HepG2 (cell line): Measurements from ENCODE around the gene PSMD9. TPM values are rescaled to one million over a fixed set of nuclear protein-coding genes. Genes with fewer than 3 reads are reported as not detected.

ENCODE experiments used
- ATAC-seq: fragments of 200-7000 bp; cut with Tn5 transposase; 3 replicates; pipeline ENCODE4 v1.9.1; 2020; ENCODE audit warnings: mild to moderate bottlenecking, moderate library complexity
- BruUV-seq: library from RNA; stranded (reverse); fragments of 400-500 nt; replicated peaks from 2 replicates; lab custom pipeline; 2021; lab: Mats Ljungman, UMichigan
- CTCF ChIA-PET: fragments of 300-600 bp; formaldehyde crosslinking; extraction: SDS; loops from one replicate; lab custom pipeline; 2021; ENCODE audit warnings: low total read pairs, inconsistent platforms, low intra/inter-chr PET ratio; lab: Yijun Ruan, JAX
- POLR2A ChIA-PET: fragments of 350-600 bp; sonication (Branson Sonifier 250); formaldehyde crosslinking; loops from one replicate; lab custom pipeline; 2020; ENCODE audit warnings: antibody characterized with exemption, inconsistent platforms; lab: Yijun Ruan, JAX
- DNase-seq: peaks from one replicate; pipeline ENCODE4 v3.0.0-alpha.2; 2015; ENCODE audit warnings: low spot score
- FAIRE-seq: peaks from 3 replicates; lab custom pipeline; 2011; peaks lifted over from hg19 to GRCh38; lab: Jason Lieb, UNC
- H2AFZ ChIP-seq: one replicate; pipeline ENCODE4 v1.6.1; 2011; ENCODE audit warnings: low read length, inconsistent platforms
- H3K27ac ChIP-seq: fragments of 300-600 bp; 3 replicates; pipeline ENCODE4 v1.8.0; 2011; ENCODE audit warnings: mixed run types, mild to moderate bottlenecking, mixed read lengths, low read length, inconsistent platforms; ENCODE audit not compliant: insufficient read depth; ENCODE audit errors: extremely low read length
- H3K27me3 ChIP-seq, 2 experiments: fragments of 200-600 bp in 1 of 2; 2 replicates in 1 of 2; 3 replicates in 1 of 2; pipeline versions ENCODE4 v1.6.0 to v1.8.0; 2011; ENCODE audit warnings: low read length in 2 of 2, mild to moderate bottlenecking in 2 of 2, moderate library complexity in 2 of 2, inconsistent platforms in 1 of 2; ENCODE audit not compliant: insufficient read depth in 2 of 2, control insufficient read depth in 1 of 2
- H3K36me3 ChIP-seq, 2 experiments: fragments of 200-600 bp in 1 of 2; replicated peaks in 1 of 2; 2 replicates in 1 of 2; 3 replicates in 1 of 2; pipeline versions ENCODE4 v1.5.1 to v1.8.0; 2011; ENCODE audit warnings: low read length in 2 of 2, inconsistent platforms in 1 of 2; ENCODE audit not compliant: insufficient read depth in 2 of 2, control insufficient read depth in 1 of 2
- H3K4me1 ChIP-seq: 2 replicates; pipeline ENCODE4 v1.5.1; 2012; ENCODE audit warnings: low read length, inconsistent platforms; ENCODE audit not compliant: insufficient read depth
- H3K4me2 ChIP-seq: 2 replicates; pipeline ENCODE4 v1.6.0; 2011; ENCODE audit warnings: low read depth, low read length, inconsistent platforms
- H3K4me3 ChIP-seq, 3 experiments: fragments of 200-600 bp in 1 of 3; sonication (generic), shearing (Covaris generic) in 1 of 3; replicated peaks in 1 of 3; 2 replicates each; pipeline ENCODE4 v1.5.1; 2011 to 2016; ENCODE audit warnings: low read length in 3 of 3, inconsistent platforms in 2 of 3, low read depth in 2 of 3, mild to moderate bottlenecking in 2 of 3, control low read depth in 1 of 3, mixed read lengths in 1 of 3; ENCODE audit not compliant: insufficient read depth in 1 of 3
- H3K79me2 ChIP-seq: one replicate; pipeline ENCODE4 v1.6.1; 2011; ENCODE audit warnings: low read length, inconsistent platforms; ENCODE audit not compliant: insufficient read depth
- H3K9ac ChIP-seq: 2 replicates; pipeline ENCODE4 v1.6.0; 2011; ENCODE audit warnings: mild to moderate bottlenecking, low read depth, low read length, inconsistent platforms; ENCODE audit not compliant: insufficient read depth
- H3K9me3 ChIP-seq: 2 replicates; pipeline ENCODE4 v1.5.1; 2012; ENCODE audit warnings: mild to moderate bottlenecking, low read length
- H4K20me1 ChIP-seq: 2 replicates; pipeline ENCODE4 v1.6.0; 2011; ENCODE audit warnings: inconsistent platforms, mild to moderate bottlenecking, low read length, moderate library complexity; ENCODE audit not compliant: insufficient read depth
- CHD4 ChIP-seq: fragments of 200-600 bp; sonication (generic); IDR thresholded peaks from 2 replicates; pipeline ENCODE4 v1.7.0; 2017; ENCODE audit warnings: mild to moderate bottlenecking, low read length, borderline replicate concordance
- GTF2F1 ChIP-seq: fragments of 150-350 bp; IDR thresholded peaks from 2 replicates; pipeline ENCODE4 v1.6.1; 2014; ENCODE audit warnings: low read length
- HES4 ChIP-seq: sonication (generic); formaldehyde crosslinking; IDR thresholded peaks from 2 replicates; pipeline ENCODE4 v1.9.0; 2021; ENCODE audit warnings: mild to moderate bottlenecking, missing genetic modification reagents, borderline replicate concordance
- KDM2A ChIP-seq: sonication (generic); formaldehyde crosslinking; IDR thresholded peaks from 2 replicates; pipeline ENCODE4 v1.4.0; 2020; ENCODE audit warnings: low read depth, missing genetic modification reagents, borderline replicate concordance
- KLF6 ChIP-seq: IDR thresholded peaks from 2 replicates; pipeline ENCODE4 v1.8.0; 2016; ENCODE audit warnings: missing biosample characterization, missing genetic modification reagents
- KMT2B ChIP-seq: IDR thresholded peaks from 2 replicates; pipeline ENCODE4 v1.6.1; 2016; ENCODE audit warnings: missing genetic modification reagents, missing compliant biosample characterization
- NFRKB ChIP-seq: fragments of 450-650 bp; IDR thresholded peaks from 2 replicates; pipeline ENCODE4 v1.6.1; 2017
- SYNCRIP ChIP-seq: fragments of 200-400 bp; formaldehyde crosslinking; IDR thresholded peaks from 2 replicates; pipeline ENCODE4 v1.6.1; 2018; ENCODE audit warnings: mild to moderate bottlenecking, low read depth, low read length; ENCODE audit not compliant: insufficient read depth
- ZBTB40 ChIP-seq, 2 experiments: fragments of 450-650 bp in 1 of 2; sonication (generic) in 1 of 2; formaldehyde crosslinking in 1 of 2; IDR thresholded peaks; 2 replicates each; pipeline versions ENCODE4 v1.6.1 to v1.8.0; 2016 to 2022; ENCODE audit warnings: antibody characterized with exemption in 1 of 2, mild to moderate bottlenecking in 1 of 2, missing genetic modification reagents in 1 of 2
- ZEB1 ChIP-seq: IDR thresholded peaks from 2 replicates; pipeline ENCODE4 v1.6.1; 2012; ENCODE audit warnings: mild to moderate bottlenecking, low read depth, inconsistent platforms; ENCODE audit not compliant: insufficient replicate concordance
- ZNF275 ChIP-seq: sonication (generic); formaldehyde crosslinking; IDR thresholded peaks from 2 replicates; pipeline ENCODE4 v1.8.0; 2022; ENCODE audit warnings: missing genetic modification reagents, mild to moderate bottlenecking, inconsistent platforms, borderline replicate concordance
- ZNF451 ChIP-seq: sonication (generic); formaldehyde crosslinking; IDR thresholded peaks from 2 replicates; pipeline ENCODE4 v1.5.0; 2020; ENCODE audit warnings: mild to moderate bottlenecking, missing genetic modification reagents
- WGBS: methylation state at CpG from one replicate; pipeline ENCODE4 v1.1.6; 2017; ENCODE audit warnings: low lambda C conversion rate; 5-methylcytosine and 5-hydroxymethylcytosine counted together
- in situ Hi-C: cut with HindIII; loops from 2 replicates; pipeline ENCODE4 v1.10.0; 2017; ENCODE audit warnings: low pct_unique_long_range_greater_than_20kb; ENCODE audit not compliant: extremely low pct_ligation_motif_present
- intact Hi-C: fragments of 100-400 bp; cut with micrococcal nuclease; formaldehyde crosslinking; loops from one replicate; pipeline ENCODE4 v1.10.0; 2022; ENCODE audit not compliant: unreplicated experiment
- polyA plus RNA-seq, 8 experiments: library from polyadenylated mRNA; depleted of rRNA in 3 of 8; stranded (reverse) in 7 of 8; unstranded in 1 of 8; fragments of >200 nt; fragmentation: Illumina TruSeq in 4 of 8; extraction: Trizol in 4 of 8; gene quantifications; 2 replicates each; pipeline versions ENCODE4 v1.2.1 to v1.2.3, GENCODE V29; 2011 to 2016; ENCODE audit warnings: low read depth in 4 of 8, missing spikeins in 1 of 8, mixed read lengths in 1 of 8; ENCODE audit not compliant: insufficient read depth in 1 of 8
- total RNA-seq, 5 experiments: library from RNA; depleted of rRNA; stranded (reverse); fragments of >200 nt; fragmentation: Illumina TruSeq; extraction: Trizol; gene quantifications; 2 replicates each; pipeline ENCODE4 v1.2.3, GENCODE V29; 2016; ENCODE audit warnings: low read depth in 1 of 5

Gene PSMD9
- total and polyA plus RNA-seq, 2 of the 13 experiments (the other 11 are each of a cell fraction or from before 2014, with no cell fraction given): 41.4 to 61.1 TPM

GRCh38 chr12:121926874-121927706, 38.5 kb downstream of the PSMD9 start:
- H3K36me3 ChIP-seq: no peaks in the 10 kb centered on the region
- FAIRE-seq (no peak), ATAC-seq (no peak), DNase-seq (no peak)
- no peaks in the 10 kb centered on the region for H3K27me3 ChIP-seq
- H3K4me1 ChIP-seq: peaks cover 48% of the 10 kb centered on the region
- H4K20me1 ChIP-seq: no peaks in the 10 kb centered on the region
- ChIA-PET CTCF (no interaction called here), POLR2A (no interaction called here)
- H3K4me2 ChIP-seq: no peak overlapping the region
- H3K9me3 ChIP-seq: no peaks in the 10 kb centered on the region
- BruUV-seq: no TSS peak
- TF ChIP-seq KDM2A (CRISPR knock-in tag): no peak
- no peak for TF ChIP-seq KMT2B
- no peak for TF ChIP-seq ZEB1
- no peak for TF ChIP-seq ZNF275 (CRISPR knock-in tag)
- no peak for TF ChIP-seq GTF2F1
- no peak for TF ChIP-seq ZNF451 (CRISPR knock-in tag)
- TF ChIP-seq ZBTB40 (IDR thresholded peaks at IDR 0.05): no peak
- TF ChIP-seq ZBTB40 (CRISPR knock-in tag; IDR thresholded peaks at IDR 0.05): no peak
- no peak for TF ChIP-seq NFRKB
- TF ChIP-seq HES4 (CRISPR knock-in tag): no peak
- no peak for TF ChIP-seq CHD4
- TF ChIP-seq SYNCRIP: no peak
- TF ChIP-seq KLF6 (CRISPR knock-in tag): no peak
- no peak overlapping the region for H3K27ac ChIP-seq
- H3K9ac ChIP-seq: no peak overlapping the region
- no peak overlapping the region for H2AFZ ChIP-seq
- intact Hi-C loops: no loop called here
- no peaks in the 10 kb centered on the region for H3K79me2 ChIP-seq
- no peak overlapping the region for H3K4me3 ChIP-seq
- WGBS: 64% methylated on average over 7 of the region's 7 CpGs
- in situ Hi-C loops: no loop called here
